Lung (tissue), 12 donors: ENCODE measurements around the gene KCNT1. TPM values are rescaled to one million over a fixed set of nuclear protein-coding genes. Genes with fewer than 3 reads are reported as not detected.

ENCODE experiments used
- ATAC-seq: fragments of 200-7000 bp; cut with Tn5 transposase; one replicate; pipeline ENCODE4 v1.9.1; 2020; ENCODE audit warnings: moderate number of reproducible peaks; ENCODE audit not compliant: insufficient read depth, low FRiP score
- DNase-seq, 3 donors: peaks; one replicate each; pipeline ENCODE4 v3.0.0-alpha.2; 2013 to 2017
- H3K27ac ChIP-seq, 2 donors: one replicate each; pipeline ENCODE4 v1.5.1; 2013; ENCODE audit warnings: mild to moderate bottlenecking in 2 of 2, moderate library complexity in 2 of 2, control low read depth in 1 of 2, inconsistent platforms in 1 of 2, low read depth in 1 of 2, low read length in 1 of 2
- H3K27me3 ChIP-seq, 3 donors: one replicate each; pipeline ENCODE4 v1.5.1; 2013; ENCODE audit warnings: low read length in 2 of 3; ENCODE audit not compliant: control insufficient read depth in 3 of 3, insufficient read depth in 3 of 3
- H3K36me3 ChIP-seq, 4 donors: one replicate each; pipeline ENCODE4 v1.5.1; 2013; ENCODE audit warnings: low read length in 4 of 4, mild to moderate bottlenecking in 1 of 4, moderate library complexity in 1 of 4; ENCODE audit not compliant: control insufficient read depth in 4 of 4, insufficient read depth in 4 of 4
- H3K4me1 ChIP-seq, 5 donors: one replicate each; pipeline ENCODE4 v1.5.1; 2013; ENCODE audit warnings: low read length in 5 of 5, mild to moderate bottlenecking in 2 of 5, moderate library complexity in 1 of 5; ENCODE audit not compliant: control insufficient read depth in 5 of 5, insufficient read depth in 5 of 5
- H3K4me3 ChIP-seq: one replicate; pipeline ENCODE4 v1.5.1; 2013; ENCODE audit warnings: mild to moderate bottlenecking, control low read depth, moderate library complexity
- H3K9ac ChIP-seq, 2 donors: one replicate each; pipeline ENCODE4 v1.5.1; 2013; ENCODE audit warnings: low read length in 2 of 2, control low read depth in 1 of 2; ENCODE audit not compliant: insufficient read depth in 1 of 2
- H3K9me3 ChIP-seq, 4 donors: one replicate each; pipeline ENCODE4 v1.5.1; 2013; ENCODE audit warnings: low read length in 3 of 4, mild to moderate bottlenecking in 1 of 4, moderate library complexity in 1 of 4; ENCODE audit not compliant: control insufficient read depth in 4 of 4, insufficient read depth in 3 of 4
- CTCF ChIP-seq: IDR thresholded peaks from 2 replicates; pipeline ENCODE4 v1.5.1; 2012; ENCODE audit warnings: mild to moderate bottlenecking; ENCODE audit errors: control extremely low read depth, extremely low read depth
- WGBS, 2 donors: extraction: QIAGEN DNeasy Blood & Tissue Kit; methylation state at CpG; one replicate each; pipeline ENCODE4 v1.1.7; 2013; 5-methylcytosine and 5-hydroxymethylcytosine counted together
- polyA plus RNA-seq, 2 donors: library from polyadenylated mRNA; stranded (reverse); fragments of 200-250 nt; gene quantifications; one replicate each; pipeline ENCODE4 v1.2.1, GENCODE V29; 2013
- total RNA-seq, 2 donors: library from RNA; depleted of rRNA in 1 of 2; stranded (reverse); fragments of >200 nt in 1 of 2; gene quantifications; one replicate each; pipeline ENCODE4 v1.2.1, GENCODE V29; 2014 to 2021
- donor health status: control.
- donor health status: control.
- donor health status: Bipolar disorder and iron deficiency.
- donor health status: healthy.
- donor health status: DM: yes; HTN: yes; CAD: no.

KCNT1 gene
- total and polyA plus RNA-seq, 4 donors = 0.06 to 0.28 (median 0.11) TPM

DNA sequence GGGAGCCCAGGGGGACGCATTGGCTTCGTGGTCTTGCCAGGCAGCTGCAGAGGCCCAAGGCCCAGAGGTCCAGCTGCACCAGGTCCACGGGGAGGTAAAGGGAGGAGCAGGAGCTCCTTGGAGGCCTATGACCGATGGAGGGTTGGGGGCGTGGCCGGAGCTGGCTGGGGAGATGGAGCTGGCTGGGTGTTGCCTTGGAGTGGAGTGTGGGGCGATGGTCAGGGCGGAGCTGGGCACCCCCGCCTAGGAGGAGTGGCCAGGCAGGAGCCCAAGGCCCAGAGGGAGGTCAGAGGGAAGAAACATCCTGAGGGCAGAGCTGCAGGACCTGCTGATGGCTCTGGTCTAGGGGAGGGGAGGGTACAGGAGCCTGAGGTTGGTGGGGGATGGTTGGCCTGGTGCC, 44.6 kb downstream of the KCNT1 start:
- Histone ChIP-seq H3K36me3 (no peaks in the 10 kb centered on the region), H3K27ac (no peak overlapping the region), H3K4me1 (no peaks in the 10 kb centered on the region), H3K9me3 (peaks cover 0 to 2% (median 0%) of the 10 kb centered on the region in 4 donors), H3K4me3 (no peak overlapping the region), H3K9ac (no peak overlapping the region), H3K27me3 (no peaks in the 10 kb centered on the region)
- ATAC-seq = no peak
- DNase-seq = no peak
- WGBS, 2 donors = 63 to 81% methylated on average over 9 of the region's 9 CpGs
- TF ChIP-seq CTCF = no peak

DNA sequence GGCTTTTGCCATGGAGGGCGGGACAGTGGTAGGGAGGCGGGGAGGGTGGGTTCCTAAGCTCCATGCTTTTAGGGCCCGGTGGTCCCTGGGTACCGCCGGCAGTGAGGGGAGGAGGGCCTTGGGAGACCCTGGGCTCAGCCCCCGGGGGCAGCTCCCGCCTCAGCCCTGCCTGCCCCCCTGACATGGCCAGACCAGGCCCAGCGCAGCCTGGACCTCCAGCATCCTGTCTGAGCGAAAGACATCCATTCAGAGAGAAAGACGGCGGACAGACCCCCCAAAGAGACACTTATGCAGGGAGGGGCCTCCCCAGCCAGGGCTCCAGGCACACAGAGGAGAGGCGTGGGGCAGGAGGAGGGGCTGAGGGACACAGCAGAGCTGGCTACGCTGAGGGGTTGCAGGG, 45.3 kb downstream of the KCNT1 start:
- Histone ChIP-seq H3K4me1 (no peaks in the 10 kb centered on the region), H3K9ac (no peak overlapping the region), H3K27me3 (no peaks in the 10 kb centered on the region), H3K9me3 (peaks cover 0 to 2% (median 0%) of the 10 kb centered on the region in 4 donors), H3K36me3 (no peaks in the 10 kb centered on the region), H3K27ac (no peak overlapping the region), H3K4me3 (no peak overlapping the region)
- DNase-seq = no peak
- no peak for TF ChIP-seq CTCF
- 63 to 69% methylated on average over 13 of the region's 13 CpGs for WGBS, 2 donors
- no peak for ATAC-seq

DNA sequence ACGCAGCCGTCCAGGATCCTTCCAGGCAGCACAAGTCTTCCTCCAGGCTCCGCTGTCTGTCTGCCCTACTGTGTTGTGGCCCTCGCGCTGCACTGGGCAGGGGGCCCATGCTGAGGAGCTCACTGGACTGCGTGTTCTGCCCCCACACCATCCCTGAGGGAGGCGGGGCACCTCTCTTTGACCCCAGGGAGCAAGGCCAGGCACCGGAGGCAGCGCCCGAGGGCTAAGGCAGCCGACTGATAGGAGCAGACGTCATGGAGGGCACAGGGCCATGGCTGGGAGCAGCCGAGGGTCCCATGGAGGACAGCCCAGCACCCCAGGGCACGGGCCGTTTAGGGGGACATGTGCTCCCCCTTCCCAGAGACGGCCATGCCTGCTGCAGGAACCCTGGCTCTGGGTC, 46.7 kb downstream of the KCNT1 start:
- H3K27ac ChIP-seq = no peak overlapping the region
- no peaks in the 10 kb centered on the region for H3K36me3 ChIP-seq
- no peak overlapping the region for H3K9ac ChIP-seq
- no peaks in the 10 kb centered on the region for H3K27me3 ChIP-seq
- no peaks in the 10 kb centered on the region for H3K4me1 ChIP-seq
- ATAC-seq (no peak), DNase-seq (no peak)
- H3K4me3 ChIP-seq = no peak overlapping the region
- no peak for TF ChIP-seq CTCF
- WGBS, 2 donors = 73 to 78% methylated on average over 16 of the region's 16 CpGs
- H3K9me3 ChIP-seq = peaks cover 0 to 2% (median 0%) of the 10 kb centered on the region in 4 donors

DNA sequence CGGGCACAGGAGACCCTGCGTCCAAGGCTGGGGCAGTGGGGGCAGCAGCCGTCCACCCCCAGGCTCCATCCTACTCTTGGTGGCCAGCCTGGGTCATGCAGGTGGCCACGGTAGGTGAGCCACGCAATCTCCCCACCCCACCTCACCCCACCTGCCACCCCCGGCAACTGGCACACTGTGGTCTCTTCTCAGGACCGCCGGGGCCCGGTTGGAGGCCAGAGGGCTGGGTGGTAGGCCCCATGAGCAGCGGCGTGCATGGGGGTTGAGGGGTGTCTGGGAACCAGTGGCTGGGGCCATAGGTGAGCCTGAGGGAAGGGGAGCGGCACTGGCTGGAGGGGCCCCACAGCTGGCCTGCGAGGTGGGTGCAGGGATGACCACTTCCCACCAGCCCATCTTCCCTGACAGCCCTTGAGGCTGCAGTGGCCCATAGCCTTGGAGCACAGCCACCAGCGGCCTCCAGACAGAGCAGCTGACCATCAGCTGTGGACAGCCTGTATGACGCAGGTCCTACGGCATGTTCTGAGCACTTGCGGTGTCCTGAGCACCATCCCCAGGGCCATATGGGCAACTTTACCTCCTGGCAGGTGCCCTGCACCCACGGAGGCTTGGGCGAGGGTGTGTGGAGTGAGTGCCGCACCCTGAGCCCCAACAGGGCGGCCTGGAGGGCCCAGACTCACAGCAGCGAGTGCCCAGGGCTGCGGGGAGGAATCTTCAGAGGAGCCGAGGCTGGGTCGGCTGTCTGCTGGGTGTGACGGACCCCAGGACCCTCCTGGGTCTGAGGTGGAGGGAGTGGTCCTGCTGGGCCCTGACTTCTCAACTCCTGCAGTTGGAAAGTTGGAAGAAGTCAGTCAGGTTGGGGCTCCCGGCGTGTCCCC, 47.4 kb downstream of the KCNT1 start:
- WGBS, 2 donors = 82 to 93% methylated on average over 28 of the region's 28 CpGs
- no peak overlapping the region for H3K4me3 ChIP-seq
- no peaks in the 10 kb centered on the region for H3K27me3 ChIP-seq
- peaks cover 0 to 2% (median 0%) of the 10 kb centered on the region in 4 donors for H3K9me3 ChIP-seq
- no peaks in the 10 kb centered on the region for H3K4me1 ChIP-seq
- H3K27ac ChIP-seq = no peak overlapping the region
- H3K9ac ChIP-seq = no peak overlapping the region
- ATAC-seq = no peak
- TF ChIP-seq CTCF = no peak
- no peak for DNase-seq
- no peaks in the 10 kb centered on the region for H3K36me3 ChIP-seq
